ENCODE measurements around the gene SLC8A1. TPM values are rescaled to one million over a fixed set of nuclear protein-coding genes. Genes with fewer than 3 reads are reported as not detected.

Gene SLC8A1
- total and polyA plus RNA-seq, 2 donors (not counting 1 experiment from before 2014, with no cell fraction given): 0.07 to 0.20 TPM

DNA sequence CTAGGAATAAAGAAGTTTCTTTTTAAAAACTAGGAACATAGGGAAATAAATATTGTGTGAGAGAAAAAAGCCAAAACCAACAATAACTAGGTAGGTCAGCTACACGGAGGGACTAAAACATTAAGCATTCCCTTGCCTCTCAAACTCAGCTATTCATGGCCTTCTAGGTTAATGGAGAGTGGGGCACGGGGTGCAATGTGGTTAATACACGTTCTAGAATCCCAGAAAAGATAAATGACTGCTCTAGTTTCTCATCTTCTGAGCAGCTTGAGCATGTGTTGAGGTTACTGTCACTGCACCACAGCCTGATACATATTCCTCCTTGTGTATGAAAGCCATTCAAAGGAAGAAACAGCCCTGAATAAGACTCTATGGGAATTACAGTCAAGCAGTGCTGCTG, 31.4 kb downstream of the SLC8A1 start:
- no peaks in the 10 kb centered on the region for H3K9me3 ChIP-seq (ENCODE audit: control extremely low read depth in 1 of 3, control insufficient read depth in 2 of 3, insufficient read depth in 1 of 3, low read length in 2 of 3)
- H3K4me3 Mint-ChIP-seq: no peak overlapping the region
- H3K4me1 Mint-ChIP-seq: no peaks in the 10 kb centered on the region
- 80% methylated on average over 2 of the region's 3 CpGs for WGBS (ENCODE audit: insufficient coverage)
- no peak overlapping the region for H3K4me3 ChIP-seq (ENCODE audit: control extremely low read depth in 1 of 5, extremely low read depth in 1 of 5, insufficient read depth in 1 of 5, low read depth in 2 of 5, low read length in 4 of 5)
- no peaks in the 10 kb centered on the region for H3K36me3 ChIP-seq (replicated peaks in 1 of 2; ENCODE audit: control extremely low read depth in 1 of 2, control insufficient read depth in 1 of 2, extremely low read depth in 1 of 2, insufficient read depth in 2 of 2, low read length in 1 of 2)
- no peak for TF ChIP-seq CTCF (IDR thresholded peaks at IDR 0.05)
- no peak overlapping the region for H3K9ac ChIP-seq (ENCODE audit: low read length)
- no peaks in the 10 kb centered on the region for H4K20me1 ChIP-seq (ENCODE audit: control insufficient read depth, insufficient read depth, low read length, poor library complexity, severe bottlenecking)
- H3K4me1 ChIP-seq (ENCODE audit: control insufficient read depth in 2 of 2, insufficient read depth in 2 of 2, low read length in 2 of 2): no peaks in the 10 kb centered on the region
- H3K27ac Mint-ChIP-seq: no peak overlapping the region
- DNase-seq: no peak
- no peaks in the 10 kb centered on the region for H3K27me3 Mint-ChIP-seq
- no peak overlapping the region for H2AFZ ChIP-seq (ENCODE audit: insufficient read depth, low read depth, low read length, poor library complexity, severe bottlenecking)
- H3K27ac ChIP-seq (ENCODE audit: low read length in 2 of 2): no peak overlapping the region
- POLR2A ChIA-PET: no interaction called here
- H3K4me2 ChIP-seq (replicated peaks; ENCODE audit: low read depth, low read length, poor library complexity, severe bottlenecking): no peak overlapping the region
- H3K27me3 ChIP-seq (replicated peaks in 1 of 4; ENCODE audit: control extremely low read depth in 1 of 4, control insufficient read depth in 3 of 4, insufficient read depth in 4 of 4, low read length in 3 of 4): no peaks in the 10 kb centered on the region
- ATAC-seq (ENCODE audit: low read depth): no peak
- CTCF ChIA-PET: interaction anchor here (0.6 kb wide), 1 partner anchor 167 kb away, joined by 3 read pairs; no protein-coding TSS in a partner anchor
- intact Hi-C loops (cut with micrococcal nuclease): no loop called here
- H3K9me3 Mint-ChIP-seq (ENCODE audit: insufficient read depth): no peaks in the 10 kb centered on the region
- no peaks in the 10 kb centered on the region for H3K79me2 ChIP-seq (ENCODE audit: control insufficient read depth, insufficient read depth, low read length)

GRCh38 chr2:40419364-40419762, 32.5 kb downstream of the SLC8A1 start:
- ChIA-PET CTCF (no interaction called here), POLR2A (no interaction called here)
- 100% methylated on average over 1 of the region's 2 CpGs for WGBS (ENCODE audit: insufficient coverage)
- Histone ChIP-seq H3K4me2 (replicated peaks; ENCODE audit: low read depth, low read length, poor library complexity, severe bottlenecking) (no peak overlapping the region), H3K27ac (ENCODE audit: low read length in 2 of 2) (no peak overlapping the region), H2AFZ (ENCODE audit: insufficient read depth, low read depth, low read length, poor library complexity, severe bottlenecking) (peak overlapping the region; percentile 26), H3K36me3 (replicated peaks in 1 of 2; ENCODE audit: control extremely low read depth in 1 of 2, control insufficient read depth in 1 of 2, extremely low read depth in 1 of 2, insufficient read depth in 2 of 2, low read length in 1 of 2) (no peaks in the 10 kb centered on the region), H4K20me1 (ENCODE audit: control insufficient read depth, insufficient read depth, low read length, poor library complexity, severe bottlenecking) (no peaks in the 10 kb centered on the region), H3K4me1 (ENCODE audit: control insufficient read depth in 2 of 2, insufficient read depth in 2 of 2, low read length in 2 of 2) (no peaks in the 10 kb centered on the region), H3K9ac (ENCODE audit: low read length) (no peak overlapping the region), H3K4me3 (ENCODE audit: control extremely low read depth in 1 of 5, extremely low read depth in 1 of 5, insufficient read depth in 1 of 5, low read depth in 2 of 5, low read length in 4 of 5) (no peak overlapping the region), H3K79me2 (ENCODE audit: control insufficient read depth, insufficient read depth, low read length) (no peaks in the 10 kb centered on the region), H3K27me3 (replicated peaks in 1 of 4; ENCODE audit: control extremely low read depth in 1 of 4, control insufficient read depth in 3 of 4, insufficient read depth in 4 of 4, low read length in 3 of 4) (no peaks in the 10 kb centered on the region), H3K9me3 (ENCODE audit: control extremely low read depth in 1 of 3, control insufficient read depth in 2 of 3, insufficient read depth in 1 of 3, low read length in 2 of 3) (no peaks in the 10 kb centered on the region)
- Mint-ChIP-seq H3K27ac (no peak overlapping the region), H3K4me1 (no peaks in the 10 kb centered on the region), H3K9me3 (ENCODE audit: insufficient read depth) (no peaks in the 10 kb centered on the region), H3K4me3 (no peak overlapping the region), H3K27me3 (no peaks in the 10 kb centered on the region)
- TF ChIP-seq CTCF (IDR thresholded peaks at IDR 0.05) (no peak), EZH2 (IDR thresholded peaks at IDR 0.05; ENCODE audit: borderline replicate concordance, insufficient read depth, low read depth, low read length, poor library complexity, severe bottlenecking) (no peak)
- intact Hi-C loops (cut with micrococcal nuclease): no loop called here
- no peak for DNase-seq
- ATAC-seq (ENCODE audit: low read depth): no peak

Data from B cell (primary cell).